ENCODE data around the gene TNFRSF8. TPM values are rescaled to one million over a fixed set of nuclear protein-coding genes. Genes with fewer than 3 reads are reported as not detected.

The TNFRSF8 gene
- total RNA-seq, 1 donor from 2014 or later = 0.18 TPM

DNA sequence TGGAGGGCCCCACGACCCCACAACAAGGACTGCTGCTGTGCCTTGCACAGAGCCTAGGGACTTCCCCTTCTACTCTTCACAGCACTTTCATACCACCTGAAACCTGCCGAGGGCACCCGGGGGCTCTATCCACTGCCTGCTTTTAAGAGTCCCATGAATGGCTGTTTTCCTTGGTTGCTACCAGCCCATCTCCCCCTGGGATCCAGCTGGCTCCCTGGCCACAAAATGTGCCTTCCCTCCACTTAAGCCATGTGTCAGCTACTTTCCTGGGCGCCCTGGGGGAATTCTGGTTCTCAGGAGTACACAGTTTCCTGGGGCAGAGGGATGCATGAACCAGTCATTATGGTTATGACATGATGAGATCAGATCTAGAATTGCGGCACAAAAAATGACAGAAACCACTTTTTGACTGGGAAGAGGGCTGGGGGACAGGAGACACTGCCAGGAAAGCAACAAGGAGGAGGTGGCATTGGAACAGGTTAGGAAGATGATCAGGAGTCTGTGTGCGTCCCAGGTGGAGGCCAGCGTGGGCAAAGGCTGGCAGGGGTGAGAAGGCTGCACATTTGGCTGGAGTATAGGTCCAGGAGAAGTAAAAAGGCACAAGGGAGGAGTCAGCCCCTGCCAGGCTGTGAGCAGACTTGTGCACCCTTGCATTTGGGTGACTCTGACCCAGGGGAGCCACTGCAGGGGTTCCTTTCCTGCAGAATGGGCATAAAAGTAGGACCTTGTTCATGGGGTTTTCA is 3.2 kb upstream of the TNFRSF8 start:
- no peak for DNase-seq (ENCODE audit: extremely low read depth, low read depth, low spot score)

DNA sequence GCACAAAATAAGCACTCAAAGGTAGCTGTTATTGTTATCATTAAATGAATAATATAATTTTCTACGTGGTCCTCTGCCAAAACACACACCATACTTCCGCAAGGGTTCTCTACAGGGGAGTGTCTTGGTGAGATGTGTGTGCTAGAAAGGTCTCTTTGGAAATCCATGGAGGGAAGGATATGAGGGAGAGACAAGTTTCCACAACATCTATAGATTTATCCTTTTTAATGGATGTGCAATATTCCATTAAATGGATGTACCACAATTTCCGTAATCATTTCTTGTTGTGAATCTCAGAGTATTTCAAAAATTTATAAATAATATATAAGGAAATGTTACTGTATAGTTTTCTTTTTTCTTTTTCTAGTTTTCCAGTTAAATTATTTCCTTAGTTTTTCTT is 2.6 kb upstream of the TNFRSF8 start:
- no peak for DNase-seq (ENCODE audit: extremely low read depth, low read depth, low spot score)

DNA sequence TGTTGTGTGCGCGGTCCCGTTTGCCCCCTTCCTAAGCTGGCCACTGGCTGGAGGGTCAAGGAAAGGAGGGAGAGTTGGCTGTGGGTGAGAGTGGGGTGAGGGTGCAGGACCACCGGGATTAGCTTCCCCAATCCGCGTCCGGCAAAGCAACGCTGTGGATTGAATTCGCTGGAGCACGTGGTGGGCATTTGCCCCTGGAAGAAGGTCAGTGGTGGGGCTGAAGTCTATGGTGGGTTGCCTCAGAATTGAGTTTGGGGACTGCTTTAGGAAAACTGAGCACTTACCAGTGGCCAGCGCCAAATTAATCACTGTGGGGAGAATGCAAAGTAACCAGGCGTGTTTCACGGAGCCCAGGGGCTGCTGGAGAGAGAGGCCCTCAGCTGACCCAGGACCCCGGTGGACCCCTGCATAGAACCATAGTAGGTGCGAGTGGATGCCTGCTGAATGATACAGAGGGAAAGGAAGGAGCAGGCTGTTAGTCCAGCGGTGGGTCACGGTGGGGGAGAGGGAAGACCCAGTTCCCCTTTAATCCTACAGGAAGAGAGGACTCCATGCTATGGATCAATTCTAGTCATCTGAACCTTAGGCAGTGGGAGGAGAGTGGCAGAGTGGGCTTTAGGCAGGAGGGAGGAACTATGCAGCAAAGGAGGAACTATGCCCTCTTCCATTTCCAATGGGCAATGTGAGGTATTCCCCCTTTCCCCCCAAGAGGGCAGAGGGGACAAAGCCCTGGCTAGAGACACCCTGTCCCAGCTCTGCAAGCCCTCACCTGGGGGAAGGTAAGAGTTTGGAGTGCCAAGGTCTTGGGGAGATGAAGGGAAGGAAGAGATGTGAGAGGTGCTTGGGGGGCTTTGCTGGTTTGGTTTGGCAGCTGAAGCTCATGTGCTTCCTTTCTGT is 1.2 kb downstream of the TNFRSF8 start:
- DNase-seq (ENCODE audit: extremely low read depth, low read depth, low spot score) = no peak

DNA sequence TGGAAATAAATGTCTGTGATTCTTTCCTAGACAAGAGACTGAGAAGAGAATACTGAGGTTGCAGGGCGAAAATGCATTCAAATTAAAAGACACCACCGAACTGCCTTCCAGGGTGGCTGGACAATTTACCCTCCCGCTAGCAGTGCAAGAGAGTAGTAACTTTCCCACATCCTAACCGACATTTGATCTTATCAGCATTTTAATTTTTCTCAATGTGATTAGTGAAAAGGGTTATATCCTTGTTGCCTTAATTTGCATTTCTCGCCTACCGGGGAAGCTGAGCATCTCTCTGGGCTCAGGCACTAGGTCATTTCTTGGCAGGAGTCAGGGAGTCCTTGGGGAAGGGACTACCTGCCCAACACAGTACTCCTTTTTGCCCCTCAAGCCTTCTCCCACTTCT is 2.8 kb downstream of the TNFRSF8 start:
- DNase-seq (ENCODE audit: extremely low read depth, low read depth, low spot score) = no peak

DNA sequence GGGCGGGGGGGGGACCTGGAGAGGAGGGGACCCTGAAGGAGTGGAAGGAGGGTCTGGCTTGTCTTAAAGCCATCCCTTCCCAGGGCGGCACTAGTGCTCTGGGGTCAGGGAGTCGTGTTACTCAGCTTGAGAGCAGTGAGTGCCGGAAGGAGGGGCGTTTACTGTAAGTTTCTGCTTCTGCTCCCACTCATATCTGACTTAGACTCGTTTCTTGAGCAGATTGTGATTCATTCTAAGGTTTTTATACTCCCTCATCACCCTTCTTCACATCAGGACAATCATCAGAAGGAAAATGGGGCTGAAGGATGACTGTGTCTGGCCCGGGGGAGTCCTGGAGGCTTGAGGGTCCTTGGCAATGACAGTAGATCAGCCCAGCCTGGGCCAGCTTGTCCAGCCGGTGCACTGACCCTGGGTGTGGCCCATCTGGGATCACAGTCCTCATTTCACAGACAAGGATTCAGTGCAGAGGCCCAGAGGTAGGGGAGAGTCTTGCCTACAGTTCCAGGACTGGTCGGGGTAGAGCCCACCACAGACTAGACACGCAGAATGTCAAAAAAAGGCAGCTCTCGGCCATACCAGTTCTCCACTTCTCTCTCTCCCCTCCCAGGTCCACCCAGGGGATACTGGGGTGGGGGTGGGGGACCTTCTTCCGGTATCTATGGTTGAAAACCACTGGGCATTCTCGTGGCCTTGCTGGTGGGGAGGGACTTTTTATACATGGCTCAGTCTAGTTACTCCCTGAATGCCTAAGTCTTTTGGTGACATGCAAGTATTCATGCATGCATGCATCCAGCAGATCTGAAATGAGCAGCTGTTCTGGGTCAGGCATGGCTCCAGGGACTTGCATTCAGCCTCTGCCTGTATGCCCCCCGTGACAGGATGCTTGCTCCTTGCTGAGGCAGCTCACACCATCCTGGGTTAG is 5.1 kb downstream of the TNFRSF8 start:
- no peak for DNase-seq (ENCODE audit: extremely low read depth, low read depth, low spot score)

DNA sequence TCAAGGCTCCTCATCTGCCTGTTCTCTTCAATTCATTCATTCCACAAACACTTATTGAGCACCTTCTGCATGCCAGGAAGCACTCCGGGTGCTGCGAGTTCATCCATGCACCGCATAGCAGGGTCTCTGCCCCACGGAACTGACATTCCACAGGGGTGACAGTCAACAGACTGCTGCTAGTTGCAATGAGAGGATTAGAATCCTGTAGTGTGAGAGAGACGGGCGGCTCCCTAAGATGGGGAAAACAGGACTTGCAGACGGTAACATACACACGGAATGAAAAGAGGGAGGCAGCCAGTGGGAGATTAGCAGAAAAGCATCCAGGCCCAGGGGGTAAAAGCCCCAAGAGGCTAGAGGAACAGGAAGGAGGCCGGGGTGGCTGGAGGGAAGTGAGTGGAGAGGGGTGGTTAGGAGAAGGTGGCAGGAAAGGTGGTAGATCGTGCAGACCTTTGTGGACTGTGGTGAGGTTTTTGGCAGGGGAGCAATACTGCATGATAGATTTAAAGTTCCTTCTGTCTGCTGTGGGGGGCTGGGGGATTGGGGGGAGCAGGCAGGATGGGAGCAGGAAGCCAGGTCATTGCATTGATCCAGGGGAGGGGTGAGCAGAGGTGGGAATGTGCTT is 6.6 kb downstream of the TNFRSF8 start:
- DNase-seq (ENCODE audit: extremely low read depth, low read depth, low spot score) = no peak

DNA sequence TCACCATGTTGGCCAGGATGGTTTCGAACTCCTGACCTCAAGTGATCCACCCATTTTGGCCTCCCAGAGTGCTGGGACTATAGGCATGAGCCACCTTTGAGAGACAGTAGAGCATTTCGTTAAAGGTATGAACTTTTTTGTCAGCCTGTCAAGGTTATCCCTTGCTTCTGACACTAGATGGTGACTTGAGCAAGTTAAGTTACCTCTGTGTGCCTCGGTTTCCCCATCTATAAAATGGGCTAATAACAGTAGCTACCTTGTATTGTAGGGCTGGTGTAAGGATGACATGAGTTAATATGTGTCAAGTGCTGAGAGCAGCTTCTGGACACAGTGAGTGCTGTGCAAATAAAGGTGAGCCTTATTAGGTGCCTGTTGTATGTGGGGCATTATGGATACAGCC is 8.8 kb downstream of the TNFRSF8 start:
- no peak for DNase-seq (ENCODE audit: extremely low read depth, low read depth, low spot score)

DNA sequence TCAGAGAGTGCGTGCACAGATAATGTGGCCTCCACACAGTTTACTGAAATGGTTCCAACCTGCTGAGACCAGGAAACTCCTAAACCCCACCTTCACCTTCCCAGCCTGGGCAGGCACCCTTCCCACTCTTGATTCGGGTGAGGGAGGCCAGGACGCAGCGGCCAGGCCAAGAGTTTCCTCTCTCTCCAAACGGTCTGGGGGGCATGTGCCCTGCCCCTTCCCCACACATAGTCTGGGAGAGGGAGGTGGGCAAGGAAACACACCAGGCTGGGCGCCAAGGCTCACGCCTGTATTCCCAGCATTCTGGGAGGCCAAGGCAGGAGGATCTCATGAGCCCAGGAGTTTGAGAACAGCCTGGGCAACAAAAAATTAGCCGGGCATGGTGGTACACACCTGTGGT is 9.6 kb downstream of the TNFRSF8 start:
- DNase-seq (ENCODE audit: extremely low read depth, low read depth, low spot score) = no peak

DNA sequence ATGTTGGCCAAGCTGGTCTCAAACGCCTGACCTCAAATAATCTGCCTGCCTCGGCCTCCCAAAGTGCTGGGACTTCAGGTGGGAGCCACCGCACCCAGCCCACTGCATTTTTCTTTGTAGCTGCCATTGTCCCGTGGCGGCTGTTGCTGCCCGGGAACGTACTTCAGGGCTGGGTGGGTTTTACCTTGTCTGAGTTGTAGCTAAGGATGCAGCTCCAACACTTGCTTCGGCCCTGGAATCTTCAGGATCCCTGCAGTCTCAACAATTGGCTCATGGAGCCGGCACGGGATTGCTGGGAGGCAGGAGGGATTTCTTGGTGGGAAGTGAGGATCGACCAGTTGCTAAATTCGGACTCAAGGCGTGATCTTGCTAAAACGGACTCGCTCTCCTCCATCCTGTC is 10.7 kb downstream of the TNFRSF8 start:
- DNase-seq (ENCODE audit: extremely low read depth, low read depth, low spot score) = no peak

DNA sequence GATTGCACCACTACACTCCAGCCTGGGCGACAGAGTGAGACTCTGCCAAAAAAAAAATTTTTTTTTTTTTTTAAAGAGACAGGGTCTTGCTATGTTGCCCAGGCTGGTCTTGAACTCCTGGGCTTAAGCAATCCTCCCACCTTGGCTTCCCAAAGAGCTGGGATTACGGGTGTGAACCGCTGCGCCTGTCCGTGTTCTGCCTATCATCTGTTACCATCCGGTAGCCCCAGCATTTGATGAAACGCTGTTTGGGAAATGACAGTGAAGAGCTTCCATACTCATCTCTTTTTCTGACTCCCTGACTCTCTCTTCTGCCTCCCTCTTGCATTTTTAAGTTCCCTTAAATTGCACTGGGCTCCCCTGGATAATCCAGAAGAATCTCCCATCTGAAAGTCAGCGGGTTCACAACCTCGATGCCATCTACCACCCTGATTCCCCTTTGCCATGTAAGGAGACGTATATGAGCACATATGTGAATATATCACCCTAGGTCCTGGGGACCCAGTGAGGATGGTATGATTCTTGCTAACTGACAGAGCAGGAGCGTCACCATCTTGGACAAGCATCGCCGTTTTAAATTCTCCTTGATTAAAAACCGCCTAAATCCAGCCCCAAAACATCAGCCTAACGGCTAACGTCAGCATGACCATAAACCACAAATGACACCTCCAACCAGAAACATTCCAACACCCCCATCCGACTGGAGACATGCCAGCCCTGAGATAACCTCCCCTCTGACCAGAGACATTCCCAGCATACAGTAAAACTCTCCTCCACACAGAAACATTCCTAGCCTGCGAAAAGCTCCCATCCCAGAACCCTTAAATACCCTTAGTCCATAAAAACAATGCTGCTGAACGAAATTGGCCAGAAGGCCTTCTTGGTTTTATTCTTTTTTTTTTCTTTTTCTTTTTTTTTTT is 12.4 kb downstream of the TNFRSF8 start:
- DNase-seq (ENCODE audit: extremely low read depth, low read depth, low spot score) = no peak

DNA sequence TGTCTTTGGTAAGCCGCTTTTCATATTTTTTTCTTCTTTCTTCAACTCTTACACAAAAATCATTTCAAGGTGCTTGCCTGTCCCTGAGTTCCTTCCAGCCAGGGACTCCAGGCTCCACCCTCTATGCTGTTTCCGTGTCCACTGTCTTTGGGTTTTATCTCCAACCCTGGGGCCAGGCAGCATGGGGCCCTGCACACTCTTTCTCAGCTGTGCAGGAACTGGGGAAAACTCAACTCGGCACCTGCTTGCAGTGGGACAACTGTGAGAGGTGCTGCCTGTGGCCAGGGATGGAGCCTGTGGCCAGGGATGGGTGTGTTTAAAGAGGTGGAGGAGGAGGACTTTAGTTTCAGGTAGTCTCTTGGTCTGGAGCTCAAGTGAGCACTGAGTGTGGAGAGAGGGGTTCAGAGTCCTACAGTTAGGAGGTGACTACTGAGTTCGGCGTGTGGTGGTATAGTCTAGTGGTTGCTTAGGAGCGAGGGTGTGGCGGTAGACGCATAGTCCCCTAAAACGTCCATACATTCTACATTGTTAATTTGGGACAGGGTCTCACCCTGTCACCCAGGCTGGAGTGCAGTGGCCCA is 13.4 kb downstream of the TNFRSF8 start:
- DNase-seq (ENCODE audit: extremely low read depth, low read depth, low spot score) = no peak

DNA sequence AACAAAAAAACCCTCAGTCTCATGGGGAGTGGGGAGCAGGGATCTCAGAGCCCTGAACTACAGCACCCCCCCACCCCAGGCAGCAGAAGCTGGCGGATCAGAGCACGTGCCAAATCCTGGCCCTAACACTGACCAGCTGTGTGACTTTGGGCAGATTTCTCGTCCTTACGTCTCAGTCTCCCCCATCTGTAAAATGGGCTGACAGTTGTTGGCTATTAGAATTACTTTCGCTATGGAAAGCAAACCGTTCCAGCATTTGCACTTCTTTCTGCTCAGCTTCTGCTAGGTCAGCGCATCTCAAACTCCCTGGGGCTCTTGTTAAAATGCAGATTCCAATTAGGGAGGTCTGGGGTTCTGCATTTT is 15.5 kb downstream of the TNFRSF8 start:
- DNase-seq (ENCODE audit: extremely low read depth, low read depth, low spot score) = no peak

DNA sequence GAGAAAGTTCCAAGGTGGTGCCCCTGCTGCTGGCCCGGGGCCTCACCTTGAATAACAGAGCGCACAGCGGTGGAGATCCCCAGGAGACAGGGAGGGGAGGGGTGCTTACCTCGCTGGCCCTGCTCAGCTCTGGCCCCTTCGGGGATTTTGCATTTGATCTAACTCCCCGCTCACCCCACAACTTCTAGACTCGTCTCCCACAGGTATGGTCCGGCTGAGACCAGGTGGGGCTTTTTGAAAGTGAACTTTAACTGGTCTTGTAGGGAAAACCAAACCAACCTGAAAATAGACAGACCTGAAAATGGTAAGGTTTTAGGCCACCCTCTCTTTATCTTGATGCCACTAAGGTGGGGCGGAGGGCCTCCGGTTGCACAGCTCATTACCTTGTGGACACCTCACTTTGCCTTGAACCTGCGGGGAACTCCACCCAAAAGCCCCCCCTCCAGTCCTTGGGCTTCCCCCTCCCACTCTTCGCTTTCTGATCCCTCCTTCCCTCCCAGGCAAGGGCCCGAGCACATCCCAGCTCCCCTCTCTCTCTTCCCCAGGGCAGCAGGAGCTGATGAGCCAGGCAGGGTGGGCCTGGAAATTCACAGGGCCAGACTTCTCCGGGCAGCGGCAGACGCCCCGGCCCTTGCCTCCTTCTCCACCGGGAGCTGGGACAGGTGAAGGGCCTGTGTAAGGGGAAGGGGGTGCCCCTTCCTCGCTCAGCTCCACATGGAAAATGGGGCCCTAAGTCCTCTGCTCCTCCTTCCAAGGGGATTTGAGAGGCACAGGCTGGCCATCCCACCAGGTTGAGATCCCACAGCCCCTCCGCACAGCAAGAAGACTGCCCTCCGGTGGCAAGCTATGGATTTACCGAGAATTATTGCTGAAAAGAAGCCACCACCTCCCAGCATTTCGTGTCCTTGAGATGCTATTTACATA is 16.1 kb downstream of the TNFRSF8 start:
- no peak for DNase-seq (ENCODE audit: extremely low read depth, low read depth, low spot score)

DNA sequence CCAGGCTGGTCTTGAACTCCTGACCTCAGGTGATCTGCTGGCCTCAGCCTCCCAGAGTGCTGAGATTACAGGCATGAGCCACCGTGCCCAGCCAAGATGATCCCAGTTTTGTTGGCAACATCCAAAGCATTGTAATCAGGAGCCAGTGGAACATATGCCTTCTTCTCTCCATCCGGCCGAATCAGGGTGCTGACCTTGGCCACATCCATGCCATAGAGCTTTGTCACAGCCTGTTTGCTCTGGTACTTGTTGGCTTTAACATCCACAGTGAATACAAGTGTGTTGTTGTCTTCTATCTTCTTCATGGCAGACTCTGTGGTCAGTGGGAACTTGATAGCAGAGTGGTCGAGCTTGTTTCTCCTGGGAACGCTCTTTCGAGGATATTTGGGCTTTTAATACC is 17.1 kb downstream of the TNFRSF8 start:
- DNase-seq (ENCODE audit: extremely low read depth, low read depth, low spot score) = no peak

DNA sequence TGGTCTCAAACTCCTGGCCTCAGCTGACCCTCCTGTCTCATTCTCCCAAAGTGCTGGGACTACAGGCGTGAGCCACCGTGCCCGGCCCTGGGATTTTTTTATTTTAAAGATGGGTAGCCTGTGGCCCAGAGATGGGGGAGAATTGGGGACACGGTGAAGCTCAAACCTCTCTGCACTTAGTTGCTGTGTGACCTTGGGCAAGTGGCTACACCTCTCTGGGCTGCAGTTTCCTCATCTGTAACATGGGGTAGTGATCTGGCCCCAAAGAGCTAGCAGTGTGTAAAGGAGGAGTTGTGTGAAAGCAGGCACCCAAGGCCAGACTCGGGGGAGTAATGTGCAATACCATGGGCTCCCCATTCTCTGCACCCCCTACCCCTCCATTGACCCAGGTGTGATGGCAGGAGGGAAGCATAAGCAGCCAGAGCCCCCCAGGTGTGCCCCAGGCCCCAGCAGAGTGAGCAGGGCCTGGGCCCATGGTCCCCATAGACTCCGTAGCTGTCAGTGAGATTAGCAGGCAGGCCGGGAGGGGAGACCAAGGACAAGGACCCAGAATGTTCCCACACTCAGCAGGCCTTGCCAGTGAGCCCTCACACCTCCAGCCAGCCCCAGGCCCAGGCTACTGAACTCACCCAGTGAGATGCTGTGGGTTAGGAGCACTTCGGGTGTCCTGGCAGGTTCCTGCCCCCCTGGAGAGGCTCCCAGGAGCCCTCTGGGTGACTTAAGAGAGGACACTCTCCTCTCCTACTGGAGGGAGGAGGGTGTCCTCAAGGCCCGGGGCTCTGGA is 17.9 kb downstream of the TNFRSF8 start:
- DNase-seq (ENCODE audit: extremely low read depth, low read depth, low spot score) = no peak

DNA sequence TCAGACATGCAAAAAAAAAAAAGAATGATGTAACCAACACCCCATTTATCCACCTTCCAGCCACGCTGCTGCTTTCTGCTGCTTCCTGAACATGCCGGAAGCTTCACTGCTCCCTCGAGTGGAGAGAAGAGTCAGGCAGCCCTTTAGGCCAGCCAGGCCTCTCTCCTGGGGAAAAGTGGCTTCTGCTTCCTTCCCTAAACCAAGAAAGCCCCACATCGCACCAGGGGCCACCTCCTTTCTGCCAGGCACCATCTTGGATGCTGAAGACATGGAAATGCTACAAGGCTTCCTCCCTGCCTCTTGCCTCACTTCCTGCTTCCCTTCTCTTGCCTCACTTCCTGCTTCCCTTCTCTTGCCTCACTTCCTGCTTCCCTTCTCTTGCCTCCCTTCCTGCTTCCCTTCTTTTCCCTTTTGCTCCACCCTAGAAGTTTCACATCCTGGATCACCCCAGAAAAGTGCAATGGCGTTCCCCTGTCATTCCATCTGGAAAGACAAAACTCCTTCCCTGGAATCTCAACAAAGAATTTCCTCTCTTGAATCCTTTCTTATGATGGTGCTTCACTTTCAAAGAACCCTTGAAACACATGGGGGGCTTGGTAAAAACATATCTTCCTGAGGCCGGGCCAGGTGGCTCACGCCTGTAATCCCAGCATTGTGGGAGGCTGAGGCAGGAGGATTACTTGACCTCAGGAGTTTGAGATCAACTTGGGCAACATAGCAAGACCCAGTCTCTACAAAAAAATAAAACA is 18.7 kb downstream of the TNFRSF8 start:
- no peak for DNase-seq (ENCODE audit: extremely low read depth, low read depth, low spot score)

DNA sequence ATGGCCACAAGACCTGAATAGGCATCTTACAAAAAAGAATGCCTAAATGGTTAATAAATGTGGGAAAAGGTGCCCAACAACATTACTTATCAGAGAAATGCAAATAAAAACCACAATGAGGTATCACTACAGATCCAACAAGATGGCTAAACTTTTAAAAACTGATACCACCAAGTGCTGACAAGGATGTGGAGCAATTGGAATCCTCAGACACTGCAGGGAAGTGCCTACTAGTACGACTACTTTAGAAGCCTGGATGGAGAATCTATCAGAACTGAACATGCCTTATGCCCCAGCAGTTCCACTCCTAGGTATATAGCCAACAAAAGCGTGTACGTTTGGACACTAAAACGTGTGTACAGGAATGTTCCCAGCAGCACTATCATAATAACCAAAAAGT is 19.9 kb downstream of the TNFRSF8 start:
- no peak for DNase-seq (ENCODE audit: extremely low read depth, low read depth, low spot score)
